ENCODE measurements around the gene SLC45A2.

GRCh38 chr5:34009610-34010009 lies 25.1 kb upstream of the SLC45A2 start:
- TF ChIP-seq, protein P1, sequence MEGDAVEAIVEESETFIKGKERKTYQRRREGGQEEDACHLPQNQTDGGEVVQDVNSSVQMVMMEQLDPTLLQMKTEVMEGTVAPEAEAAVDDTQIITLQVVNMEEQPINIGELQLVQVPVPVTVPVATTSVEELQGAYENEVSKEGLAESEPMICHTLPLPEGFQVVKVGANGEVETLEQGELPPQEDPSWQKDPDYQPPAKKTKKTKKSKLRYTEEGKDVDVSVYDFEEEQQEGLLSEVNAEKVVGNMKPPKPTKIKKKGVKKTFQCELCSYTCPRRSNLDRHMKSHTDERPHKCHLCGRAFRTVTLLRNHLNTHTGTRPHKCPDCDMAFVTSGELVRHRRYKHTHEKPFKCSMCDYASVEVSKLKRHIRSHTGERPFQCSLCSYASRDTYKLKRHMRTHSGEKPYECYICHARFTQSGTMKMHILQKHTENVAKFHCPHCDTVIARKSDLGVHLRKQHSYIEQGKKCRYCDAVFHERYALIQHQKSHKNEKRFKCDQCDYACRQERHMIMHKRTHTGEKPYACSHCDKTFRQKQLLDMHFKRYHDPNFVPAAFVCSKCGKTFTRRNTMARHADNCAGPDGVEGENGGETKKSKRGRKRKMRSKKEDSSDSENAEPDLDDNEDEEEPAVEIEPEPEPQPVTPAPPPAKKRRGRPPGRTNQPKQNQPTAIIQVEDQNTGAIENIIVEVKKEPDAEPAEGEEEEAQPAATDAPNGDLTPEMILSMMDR (IDR thresholded peaks at IDR 0.05): no peak
- TF ChIP-seq POLR2A (IDR thresholded peaks at IDR 0.05): no peak
